NCI-H1105 treated with DMSO at 0.1 percent for 48 hours (cell line): ENCODE measurements around the gene CPAMD8.

Experiments
- DNase-seq: peaks from one replicate; lab custom pipeline; 2025; lab: John Stamatoyannopoulos, UW

CPAMD8 gene

DNA sequence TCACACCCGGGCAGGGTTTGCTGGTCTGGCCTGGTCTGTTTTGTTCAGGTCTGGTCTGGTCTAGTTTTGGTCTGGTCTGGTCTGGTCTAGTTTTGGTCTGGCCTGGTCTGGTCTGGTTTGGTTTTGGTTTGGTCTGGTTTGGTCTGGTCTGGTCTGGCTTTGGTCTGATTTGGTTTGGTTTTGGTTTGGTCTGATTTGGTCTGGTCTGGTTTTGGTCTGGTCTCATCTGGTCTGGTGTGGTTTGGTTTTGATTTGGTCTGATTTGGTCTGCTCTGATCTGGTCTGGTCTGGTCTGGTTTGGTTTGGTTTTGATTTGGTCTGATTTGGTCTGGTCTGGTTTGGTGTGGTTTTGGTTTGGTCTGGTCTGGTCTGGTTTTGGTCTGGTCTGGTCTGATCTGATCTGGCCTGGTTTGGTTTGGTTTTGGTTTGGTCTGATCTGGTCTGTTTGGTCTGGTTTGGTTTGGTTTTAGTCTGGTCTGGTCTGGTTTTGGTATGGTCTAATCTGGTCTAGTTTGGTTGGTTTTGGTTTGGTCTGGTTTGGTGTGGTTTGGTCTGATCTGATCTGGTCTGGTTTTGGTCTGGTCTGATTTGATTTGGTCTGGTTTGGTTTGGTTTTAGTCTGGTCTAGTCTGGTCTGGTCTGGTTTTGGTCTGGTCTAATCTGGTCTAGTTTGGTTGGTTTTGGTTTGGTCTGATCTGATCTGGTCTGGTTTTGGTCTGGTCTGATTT is 152.2 kb downstream of the CPAMD8 start:
- DNase-seq: no peak

DNA sequence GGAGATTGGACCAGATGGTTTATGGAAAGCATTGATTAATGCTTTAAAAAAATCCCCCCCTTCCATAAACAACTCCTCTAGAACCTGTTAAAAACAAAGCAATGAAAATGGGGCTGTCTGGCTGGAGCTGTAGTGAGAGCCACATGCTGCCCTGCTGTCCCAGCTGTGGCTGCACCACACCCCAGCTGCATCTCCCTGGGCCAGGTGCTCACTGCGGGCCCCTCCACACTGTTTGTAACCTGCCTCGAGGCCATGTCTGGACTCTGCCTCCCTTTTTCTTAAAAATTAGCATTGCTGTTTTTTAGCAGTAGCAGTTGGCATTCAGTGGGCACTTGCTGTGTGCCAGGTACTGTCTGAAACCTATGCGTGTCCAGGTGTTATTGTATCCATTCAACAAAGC is 153.0 kb downstream of the CPAMD8 start:
- DNase-seq: no peak

DNA sequence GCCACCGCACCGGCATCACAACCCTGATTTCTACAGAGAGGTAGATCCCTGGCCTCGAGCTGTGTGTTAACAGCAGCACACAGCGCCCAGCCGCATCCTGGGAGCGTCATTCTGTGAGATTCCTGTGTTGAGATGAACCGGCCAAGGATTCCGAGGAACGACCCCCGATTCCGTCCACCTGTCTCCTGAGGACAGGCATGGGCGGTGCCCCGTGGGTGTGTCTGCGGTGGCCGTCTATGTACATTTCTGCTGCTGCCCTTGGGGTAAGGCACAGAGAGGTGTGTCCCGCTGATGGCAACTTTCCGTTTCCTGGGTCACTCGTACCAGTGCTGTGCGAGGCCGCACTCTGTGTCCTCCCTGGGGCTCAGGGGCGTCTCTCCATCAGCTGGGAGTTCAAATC is 153.9 kb downstream of the CPAMD8 start:
- DNase-seq: no peak

DNA sequence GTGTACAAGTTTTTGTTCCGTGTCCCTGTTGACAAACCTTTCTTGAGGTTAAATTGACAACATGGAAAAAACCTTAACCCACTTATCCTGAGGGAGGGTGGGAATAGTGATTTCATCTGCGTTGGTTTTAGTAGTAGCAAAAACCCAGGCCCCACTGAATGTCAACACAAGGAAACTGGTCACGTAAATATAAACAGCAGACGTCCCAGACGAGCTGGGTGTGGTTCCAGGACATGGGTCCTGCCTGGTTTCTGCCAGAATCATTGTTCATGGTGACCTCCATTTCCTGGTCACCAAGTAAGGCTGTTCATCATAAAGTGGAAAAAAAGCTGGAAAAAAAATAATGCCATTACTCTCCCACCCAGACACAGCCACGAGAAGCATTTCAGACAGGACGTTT is 154.7 kb downstream of the CPAMD8 start:
- no peak for DNase-seq

DNA sequence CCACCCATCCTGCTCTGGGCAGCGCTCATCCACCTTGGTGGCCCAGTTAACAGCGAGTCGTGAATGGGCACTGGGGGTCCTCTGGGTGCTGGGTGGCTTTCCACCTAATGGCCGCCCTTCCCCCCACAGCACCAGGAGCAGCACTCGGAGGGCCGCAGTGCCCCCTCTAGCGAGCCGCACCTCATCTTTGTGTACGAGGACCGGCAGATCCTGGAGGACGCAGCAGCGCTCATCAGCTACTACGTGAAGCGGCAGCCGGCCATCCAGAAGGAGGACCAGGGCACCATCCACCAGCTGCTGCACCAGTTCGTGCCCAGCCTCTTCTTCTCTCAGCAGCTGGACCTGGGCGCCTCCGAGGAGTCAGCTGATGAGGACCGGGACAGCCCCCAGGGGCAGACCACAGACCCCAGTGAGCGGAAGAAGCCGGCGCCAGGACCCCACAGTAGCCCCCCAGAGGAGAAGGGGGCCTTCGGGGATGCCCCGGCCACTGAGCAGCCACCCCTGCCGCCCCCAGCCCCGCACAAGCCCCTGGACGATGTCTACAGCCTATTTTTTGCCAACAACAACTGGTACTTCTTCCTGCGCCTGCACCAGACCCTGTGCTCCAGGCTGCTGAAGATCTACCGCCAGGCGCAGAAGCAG is 157.2 kb downstream of the CPAMD8 start:
- no peak for DNase-seq

DNA sequence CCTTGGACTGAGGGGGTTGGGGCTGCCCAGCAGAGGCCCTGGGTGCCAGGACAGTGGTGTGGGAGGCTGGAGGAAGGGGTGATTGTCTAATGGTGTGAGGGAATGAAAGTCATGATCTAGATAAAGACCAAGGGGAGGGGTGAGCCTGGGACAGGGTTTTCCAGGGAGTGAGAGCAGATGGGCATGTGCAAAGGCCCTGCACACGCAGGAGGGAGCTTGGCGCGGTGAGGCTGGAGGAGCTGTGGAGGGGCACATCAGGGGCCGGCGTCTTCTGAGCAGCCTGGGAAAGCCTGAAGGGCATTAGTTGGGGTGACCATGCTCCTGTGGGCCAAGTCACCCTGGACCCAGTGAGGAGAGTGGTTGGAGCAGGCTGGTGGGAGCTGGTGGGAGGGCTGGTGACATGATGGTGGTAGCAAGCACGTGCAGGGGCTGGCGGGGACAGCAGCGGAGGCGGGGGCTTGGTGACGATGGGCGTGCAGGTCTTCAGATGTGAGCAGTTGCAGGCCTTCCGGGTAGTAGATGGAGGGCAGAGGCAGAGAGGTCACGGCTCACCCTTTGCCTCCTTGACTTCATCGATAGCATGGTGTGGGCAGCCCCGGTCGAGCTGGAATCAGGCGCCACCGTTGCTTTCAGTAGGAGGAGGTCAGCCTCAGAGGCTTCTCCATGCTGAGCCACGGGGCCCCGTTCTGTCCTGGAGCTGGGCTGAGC is 158.0 kb downstream of the CPAMD8 start:
- no peak for DNase-seq

DNA sequence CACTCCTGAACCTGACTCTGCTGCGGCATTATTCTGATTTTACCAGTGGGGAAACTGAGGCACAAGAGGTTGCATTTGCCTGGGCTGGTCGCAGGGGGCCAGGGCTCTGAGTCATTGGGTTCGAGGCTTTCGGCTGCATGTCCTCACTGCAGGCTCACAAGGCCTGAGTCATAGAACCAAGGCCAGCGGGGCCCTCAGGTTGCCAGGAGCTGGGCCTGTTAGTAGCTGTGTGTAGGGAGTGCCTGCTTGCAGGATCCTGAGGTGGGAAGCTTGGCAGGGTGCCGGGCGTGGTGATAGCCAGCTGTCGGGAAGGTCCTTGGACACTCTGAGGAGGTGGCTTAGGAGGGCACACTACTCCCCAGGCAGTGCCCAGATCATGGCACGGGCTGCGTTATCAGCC is 159.4 kb downstream of the CPAMD8 start:
- DNase-seq: no peak

DNA sequence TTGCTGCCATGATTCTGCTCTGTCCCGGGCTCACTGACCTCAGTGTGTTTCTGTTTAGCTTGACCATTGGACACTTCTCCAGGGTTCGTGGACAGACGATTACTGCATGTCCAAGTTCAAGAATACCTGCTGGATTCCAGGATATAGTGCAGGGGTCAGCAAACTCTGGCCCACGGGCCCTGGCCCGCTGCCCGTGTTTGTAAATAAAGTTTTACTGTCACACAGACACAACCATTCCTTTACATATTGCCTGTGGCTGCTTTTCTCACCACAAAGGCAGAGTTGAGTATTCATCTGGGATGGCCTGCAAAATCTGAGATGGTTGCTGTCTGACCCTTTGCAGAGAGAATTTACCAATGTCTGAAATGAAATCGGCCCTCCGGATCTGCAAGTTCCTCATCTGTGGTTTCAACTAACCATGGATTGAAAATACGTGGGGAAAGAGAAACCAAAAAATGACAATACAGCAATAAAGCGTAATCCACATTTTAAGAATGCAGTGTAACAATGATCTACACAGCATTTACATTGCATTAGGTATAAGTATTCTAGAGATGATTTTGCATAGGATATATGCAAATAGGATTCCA is 163.7 kb downstream of the CPAMD8 start:
- DNase-seq: no peak

DNA sequence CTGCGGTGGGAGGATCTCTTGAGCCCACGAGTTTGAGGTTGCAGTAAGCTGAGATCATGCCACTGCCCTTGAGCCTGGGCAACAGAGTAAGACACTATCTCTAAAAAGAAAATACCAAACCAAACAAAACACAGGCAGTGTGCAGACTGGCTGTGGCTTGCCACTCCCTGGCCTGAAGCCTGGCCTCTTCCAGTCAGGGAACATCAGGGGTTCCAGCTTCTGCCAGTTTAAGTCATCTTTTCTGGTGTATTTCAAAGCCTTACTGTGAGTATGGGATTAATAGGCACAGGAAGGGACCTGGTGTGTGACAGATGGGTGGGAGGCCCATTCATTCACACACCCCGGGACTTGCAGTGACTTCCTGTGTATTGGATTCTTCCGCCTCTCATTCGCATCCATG is 164.8 kb downstream of the CPAMD8 start:
- no peak for DNase-seq

DNA sequence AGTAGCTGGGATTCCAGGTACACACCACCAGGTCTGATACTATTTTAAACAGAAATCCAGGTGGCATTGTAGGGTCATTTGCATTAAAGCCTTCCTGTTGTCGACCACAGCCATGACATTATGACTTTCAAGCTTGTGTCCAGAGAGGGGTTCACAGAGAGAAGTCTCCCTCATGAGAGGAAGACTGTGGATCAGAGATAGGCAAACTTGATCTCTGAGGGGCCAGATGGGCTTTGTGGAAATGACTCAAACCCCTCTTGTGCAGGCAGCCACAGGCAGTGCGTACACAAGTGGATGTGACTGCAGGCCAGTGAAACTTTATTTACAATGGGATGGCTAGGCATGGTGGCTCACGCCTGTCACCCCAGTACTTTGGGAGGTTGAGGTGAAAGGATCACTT is 165.6 kb downstream of the CPAMD8 start:
- DNase-seq: no peak

DNA sequence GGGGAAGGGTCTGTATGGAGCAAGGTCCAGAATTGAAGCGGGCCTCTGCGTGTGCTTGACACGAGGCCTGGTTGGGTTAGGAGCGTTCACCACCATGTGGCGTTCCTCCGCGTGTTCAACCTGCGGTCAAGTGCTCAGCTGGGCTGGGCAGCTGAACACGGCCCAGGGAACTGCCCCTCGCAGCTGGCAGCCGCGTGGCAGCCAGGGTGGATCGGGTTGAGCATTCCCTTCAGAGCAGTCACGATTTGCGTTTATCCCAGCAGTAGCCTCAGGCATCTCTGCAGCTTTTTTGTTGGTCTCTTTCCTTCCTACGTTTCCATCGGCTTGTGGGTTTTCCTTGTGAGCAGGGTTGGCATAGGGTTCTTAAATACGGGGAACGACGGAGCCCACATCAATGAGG is 166.5 kb downstream of the CPAMD8 start:
- DNase-seq: no peak

DNA sequence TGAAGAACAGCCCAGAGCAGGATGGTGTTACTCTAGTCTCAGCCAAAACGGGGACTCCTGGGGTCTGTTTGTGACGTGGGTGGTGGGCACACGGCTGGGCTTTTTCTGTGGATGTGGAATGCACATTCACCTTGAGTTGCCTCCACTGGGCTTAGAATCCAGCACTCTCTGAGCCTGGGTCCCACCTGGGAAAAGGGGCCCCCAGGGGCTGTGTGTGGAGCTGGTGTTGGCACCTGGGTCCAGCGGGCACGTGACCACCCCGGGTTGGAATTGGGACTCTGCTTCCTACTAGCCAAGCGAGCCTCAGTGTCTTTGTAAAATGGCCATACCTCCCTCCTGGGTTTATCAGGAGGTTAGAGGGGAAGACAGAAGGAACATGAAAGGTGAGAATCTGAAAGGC is 167.0 kb downstream of the CPAMD8 start:
- DNase-seq: no peak

DNA sequence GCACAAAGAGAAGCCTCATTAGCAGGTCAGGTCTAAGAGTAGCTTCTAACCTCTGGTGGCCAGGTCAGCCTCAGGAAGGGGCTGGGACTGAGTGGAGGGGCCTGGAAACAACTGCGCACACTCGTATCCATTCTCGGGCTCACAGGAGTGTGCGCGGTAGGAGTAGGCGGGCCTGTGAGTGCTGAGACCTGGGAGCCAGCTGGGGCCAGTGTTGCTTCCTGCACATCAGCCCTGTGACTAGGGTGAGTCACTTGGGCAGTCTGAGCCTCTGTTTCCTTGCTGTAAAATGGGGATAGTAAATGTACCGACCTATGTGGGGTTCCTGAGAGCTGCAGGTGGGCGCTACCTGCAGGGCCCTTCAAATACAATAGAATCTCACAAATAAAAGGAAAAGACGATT is 170.5 kb downstream of the CPAMD8 start:
- no peak for DNase-seq

DNA sequence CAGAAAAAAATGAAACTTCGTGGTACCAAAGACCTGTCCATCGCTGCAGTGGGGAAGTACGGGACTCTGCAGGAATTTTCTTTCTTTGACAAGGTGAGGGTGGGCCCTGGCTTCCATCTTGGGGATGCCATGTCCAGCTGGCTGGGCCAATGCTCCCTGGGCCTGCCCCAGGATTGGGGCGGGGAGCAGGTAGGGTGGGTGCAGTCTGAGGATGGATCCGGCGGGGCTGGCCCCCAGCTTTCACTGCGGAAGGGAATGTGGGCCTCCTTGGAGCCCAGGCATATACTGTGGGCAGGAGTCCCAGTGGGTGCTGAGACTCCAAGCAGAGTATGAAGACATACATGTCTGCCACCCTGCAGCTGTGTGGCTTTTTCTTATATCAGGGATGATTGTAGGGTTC is 173.5 kb downstream of the CPAMD8 start:
- DNase-seq: no peak

DNA sequence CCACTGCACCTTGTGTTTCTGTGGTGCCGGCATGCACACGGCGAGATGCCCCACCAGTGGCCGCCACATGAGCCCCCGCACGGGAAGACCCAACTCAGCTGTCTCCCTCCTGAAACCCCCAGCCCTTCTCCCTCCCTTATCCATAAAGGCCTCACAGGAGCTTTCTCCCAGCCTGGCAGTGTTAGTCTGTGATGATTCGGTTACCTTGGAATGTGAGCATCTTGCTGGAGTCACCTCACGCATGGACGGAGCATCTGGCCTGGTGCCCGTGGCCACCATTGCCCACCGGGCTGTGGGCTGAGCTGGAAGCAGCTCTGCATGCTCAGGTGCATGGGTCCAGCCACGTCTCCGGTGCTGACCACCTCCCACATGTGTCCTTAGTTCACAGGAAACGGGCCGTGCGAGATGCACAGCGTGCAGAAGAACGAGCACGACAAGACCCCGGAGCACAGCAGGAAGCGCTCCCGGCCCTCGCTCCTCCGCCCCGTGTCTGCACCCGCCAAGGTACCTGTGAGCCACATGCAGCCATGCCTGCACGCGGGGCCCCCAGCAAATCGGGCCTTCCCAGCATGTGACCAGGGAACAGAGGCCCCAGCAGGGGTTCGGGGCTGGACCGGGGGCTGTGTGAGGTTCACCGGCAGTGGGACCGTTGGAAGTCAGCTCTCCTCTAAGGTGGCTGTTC is 175.4 kb downstream of the CPAMD8 start:
- DNase-seq: no peak

DNA sequence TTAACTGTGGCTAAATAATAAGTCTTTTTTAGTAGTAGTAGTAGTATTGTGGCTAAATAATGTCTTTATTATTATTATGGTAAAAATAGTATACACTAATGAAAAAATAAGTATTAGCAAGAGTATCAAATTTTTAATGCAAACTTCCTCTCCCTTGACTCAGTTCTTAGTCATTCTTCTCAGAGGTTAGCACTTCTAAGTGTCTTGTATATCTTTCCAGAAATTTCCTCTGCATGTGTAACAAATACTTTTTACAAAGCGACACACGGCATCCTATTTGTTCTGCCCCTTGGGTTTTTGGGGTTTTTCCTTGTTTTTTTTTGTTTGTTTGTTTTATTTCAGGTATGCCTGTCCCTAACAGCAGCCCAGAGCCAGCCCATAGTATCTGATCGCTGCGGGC is 176.5 kb downstream of the CPAMD8 start:
- no peak for DNase-seq

DNA sequence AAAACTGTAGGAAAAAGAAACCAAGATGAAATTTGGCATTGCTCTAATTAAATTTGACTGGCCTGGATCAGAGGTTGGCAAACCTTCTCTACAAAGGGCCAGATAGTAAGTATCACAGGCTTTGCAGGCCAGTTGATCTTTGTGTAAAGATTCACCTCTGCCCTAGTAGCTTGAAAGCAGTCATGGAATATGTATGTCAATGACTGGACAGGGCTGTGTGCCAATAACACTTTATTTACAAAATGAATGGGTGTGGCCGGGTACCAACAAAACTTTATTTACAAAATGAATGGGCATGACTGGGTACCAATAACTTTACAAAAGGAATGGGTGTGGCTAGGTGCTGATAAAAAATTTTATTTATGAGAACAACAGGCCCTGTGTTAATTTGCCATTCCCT is 177.4 kb downstream of the CPAMD8 start:
- DNase-seq: no peak

DNA sequence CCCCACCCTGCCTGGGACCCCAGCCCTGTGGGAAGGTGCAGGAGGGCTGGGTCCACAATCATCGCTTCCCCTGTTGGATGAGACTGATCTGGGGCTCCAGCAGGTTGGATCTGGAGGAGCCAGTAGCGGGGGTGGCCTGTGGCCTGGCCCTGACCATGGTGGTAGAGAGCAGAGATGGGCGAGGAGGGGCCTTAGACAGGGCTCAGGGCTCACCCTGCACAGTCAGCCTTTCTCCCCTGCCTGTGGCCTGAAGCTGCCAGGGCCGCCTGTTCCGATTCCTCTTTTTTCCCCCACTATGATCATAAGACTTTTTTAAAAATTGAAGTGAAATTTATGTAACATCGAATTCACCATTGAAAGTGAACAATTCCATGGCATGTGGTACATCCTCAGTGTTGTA is 179.2 kb downstream of the CPAMD8 start:
- DNase-seq: no peak

DNA sequence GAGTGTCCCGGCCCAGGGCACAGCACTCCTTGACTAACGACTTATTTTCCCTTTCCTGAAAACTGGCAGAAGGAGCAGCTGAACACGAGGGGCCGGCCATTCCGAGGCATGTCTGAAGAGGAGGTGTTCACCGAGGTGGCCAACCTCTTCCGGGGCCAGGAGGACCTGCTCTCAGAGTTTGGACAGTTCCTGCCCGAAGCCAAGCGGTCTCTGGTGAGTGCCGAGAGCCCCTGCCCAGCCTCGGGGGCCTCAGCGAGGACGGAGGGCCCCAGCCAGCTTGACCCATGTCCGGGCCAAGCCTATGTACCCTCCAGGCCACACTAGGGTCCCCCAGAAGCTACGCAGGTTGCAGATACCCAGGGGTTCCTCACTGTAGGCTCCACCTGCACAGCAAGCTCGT is 179.7 kb downstream of the CPAMD8 start:
- DNase-seq: no peak
